HPDE6-E6E7 (cell line): Measurements from ENCODE around the gene MAML3.
"Not testable (repeated sequence)": the region's sequence is repeated elsewhere in the genome, so short reads cannot be mapped to it uniquely, and the experiment has no call there.

Experiments
- DNase-seq: peaks from one replicate; pipeline ENCODE4 v3.0.0; 2011; ENCODE audit warnings: missing footprints; ENCODE audit errors: extremely low spot score

The MAML3 gene

GRCh38 chr4:139728146-139728545 lies 425.8 kb downstream of the MAML3 start:
- DNase-seq, result no peak

- no peak for DNase-seq
Measured at GRCh38 chr4:139726615-139727014, 427.4 kb downstream of the MAML3 start.

- DNase-seq, result no peak
Measured at GRCh38 chr4:139725236-139725635, 428.7 kb downstream of the MAML3 start.

GRCh38 chr4:139721789-139722188 lies 432.2 kb downstream of the MAML3 start:
- DNase-seq, result no peak

GRCh38 chr4:139720806-139721205 lies 433.2 kb downstream of the MAML3 start:
- DNase-seq, result no peak

GRCh38 chr4:139719381-139720101 lies 434.4 kb downstream of the MAML3 start:
- DNase-seq, result no peak

- DNase-seq, result no peak
Measured at GRCh38 chr4:139718833-139719232, 435.2 kb downstream of the MAML3 start.

- no peak for DNase-seq
Measured at GRCh38 chr4:139718358-139718757, 435.6 kb downstream of the MAML3 start.

- no peak for DNase-seq
Measured at GRCh38 chr4:139715746-139716391, 438.1 kb downstream of the MAML3 start.

GRCh38 chr4:139712882-139713281 lies 441.1 kb downstream of the MAML3 start:
- DNase-seq, result no peak

- no peak for DNase-seq
Measured at GRCh38 chr4:139711461-139711860, 442.5 kb downstream of the MAML3 start.

- no peak for DNase-seq
Measured at GRCh38 chr4:139710073-139710472, 443.9 kb downstream of the MAML3 start.

GRCh38 chr4:139709660-139710059 lies 444.3 kb downstream of the MAML3 start:
- DNase-seq, result no peak

GRCh38 chr4:139704915-139705485 lies 449.0 kb downstream of the MAML3 start:
- no peak for DNase-seq

GRCh38 chr4:139700568-139700967 lies 453.4 kb downstream of the MAML3 start:
- no peak for DNase-seq

GRCh38 chr4:139698167-139698925 lies 455.6 kb downstream of the MAML3 start:
- not testable (repeated sequence) for DNase-seq

- no peak for DNase-seq
Measured at GRCh38 chr4:139696491-139696890, 457.5 kb downstream of the MAML3 start.

- DNase-seq, result no peak
Measured at GRCh38 chr4:139694522-139695107, 459.4 kb downstream of the MAML3 start.

GRCh38 chr4:139692309-139693012 lies 461.5 kb downstream of the MAML3 start:
- DNase-seq, result no peak

GRCh38 chr4:139690419-139690818 lies 463.6 kb downstream of the MAML3 start:
- DNase-seq, result no peak

- DNase-seq, result no peak
Measured at GRCh38 chr4:139689093-139689722, 464.8 kb downstream of the MAML3 start.
